Loucy (cell line): Measurements from ENCODE around the gene OGN.

Experiments used
- CTCF ChIP-seq: fragments of 200-600 bp; sonication (generic); conservative IDR thresholded peaks from 2 replicates; pipeline ENCODE4 v1.5.1; 2014; ENCODE audit warnings: mild to moderate bottlenecking, antibody characterized with exemption, low read length
- EZH2phosphoT487 ChIP-seq: fragments of 200-600 bp; IDR thresholded peaks from 2 replicates; pipeline ENCODE4 v1.6.1; 2018; ENCODE audit warnings: antibody characterized with exemption, mild to moderate bottlenecking, moderate library complexity, borderline replicate concordance

- no peak for TF ChIP-seq CTCF
- no peak for TF ChIP-seq EZH2phosphoT487
These were observed 1.4 kb upstream of the OGN start for GRCh38 chr9:92405818-92406217.
